GM10248 (cell line): ENCODE data around the gene P2RY13.
A peak's percentile ranks its signal among the peaks of the same experiment; 100 is the strongest.

Experiments used
- CTCF ChIA-PET: fragments of 300-600 bp; sonication (Branson Sonifier 250); formaldehyde crosslinking; extraction: SDS; loops from one replicate; lab custom pipeline; 2021; ENCODE audit warnings: antibody characterized with exemption; lab: Yijun Ruan, JAX
- POLR2A ChIA-PET: fragments of 350-650 bp; sonication (Branson Sonifier 250); formaldehyde crosslinking; extraction: SDS; loops from one replicate; lab custom pipeline; 2020; ENCODE audit warnings: antibody characterized with exemption; lab: Yijun Ruan, JAX
- DNase-seq: peaks from one replicate; pipeline ENCODE4 v3.0.0; 2012; ENCODE audit errors: extremely low spot score
- TF ChIP-seq, protein P1 (sequence below): IDR thresholded peaks from 2 replicates; pipeline ENCODE4 v1.5.1; 2012; ENCODE audit warnings: mild to moderate bottlenecking, low read depth; ENCODE audit errors: extremely low read depth, missing control alignments, control extremely low read depth

P2RY13 gene

DNA sequence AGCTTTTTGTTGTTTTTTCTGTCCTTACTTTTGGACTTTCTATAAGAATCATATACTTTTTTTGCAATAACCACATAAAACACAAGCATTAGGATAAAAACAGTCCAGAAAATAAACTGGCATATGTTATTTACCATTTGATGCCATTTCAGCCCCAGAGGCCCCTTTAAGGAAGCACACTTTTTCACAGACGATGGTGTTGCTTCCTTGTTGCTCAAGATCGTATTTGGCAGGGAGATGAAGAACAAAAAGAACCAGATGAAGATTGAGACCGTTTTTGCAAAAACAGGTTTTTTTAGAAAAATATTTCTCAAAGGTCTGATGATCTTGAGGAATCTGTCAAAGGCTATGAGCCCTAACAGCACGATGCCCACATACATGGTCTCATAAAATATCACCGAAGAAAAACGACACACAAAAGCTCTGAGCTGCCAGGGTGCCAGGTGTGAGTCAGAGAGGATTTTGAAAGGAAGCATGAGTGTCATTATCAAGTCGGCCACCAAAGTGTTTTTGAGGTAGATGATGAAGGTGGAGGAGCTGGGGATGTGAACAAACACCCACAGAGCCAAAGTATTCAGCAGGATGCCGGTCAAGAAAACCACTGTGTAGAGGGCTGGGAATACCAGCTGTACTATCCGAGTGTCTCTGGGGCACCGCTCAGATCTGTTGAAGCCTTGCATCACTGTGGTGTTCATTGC lies 902 bp downstream of the P2RY13 start:
- ChIA-PET CTCF (interaction anchor here (0.7 to 2.5 kb wide), 17 partner anchors 9 to 1074 kb away, joined by 3 to 19 read pairs (median 3); partner anchors contain the start of gene GPR87), POLR2A (no interaction called here)
- TF ChIP-seq, protein P1, sequence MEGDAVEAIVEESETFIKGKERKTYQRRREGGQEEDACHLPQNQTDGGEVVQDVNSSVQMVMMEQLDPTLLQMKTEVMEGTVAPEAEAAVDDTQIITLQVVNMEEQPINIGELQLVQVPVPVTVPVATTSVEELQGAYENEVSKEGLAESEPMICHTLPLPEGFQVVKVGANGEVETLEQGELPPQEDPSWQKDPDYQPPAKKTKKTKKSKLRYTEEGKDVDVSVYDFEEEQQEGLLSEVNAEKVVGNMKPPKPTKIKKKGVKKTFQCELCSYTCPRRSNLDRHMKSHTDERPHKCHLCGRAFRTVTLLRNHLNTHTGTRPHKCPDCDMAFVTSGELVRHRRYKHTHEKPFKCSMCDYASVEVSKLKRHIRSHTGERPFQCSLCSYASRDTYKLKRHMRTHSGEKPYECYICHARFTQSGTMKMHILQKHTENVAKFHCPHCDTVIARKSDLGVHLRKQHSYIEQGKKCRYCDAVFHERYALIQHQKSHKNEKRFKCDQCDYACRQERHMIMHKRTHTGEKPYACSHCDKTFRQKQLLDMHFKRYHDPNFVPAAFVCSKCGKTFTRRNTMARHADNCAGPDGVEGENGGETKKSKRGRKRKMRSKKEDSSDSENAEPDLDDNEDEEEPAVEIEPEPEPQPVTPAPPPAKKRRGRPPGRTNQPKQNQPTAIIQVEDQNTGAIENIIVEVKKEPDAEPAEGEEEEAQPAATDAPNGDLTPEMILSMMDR, result no peak

DNA sequence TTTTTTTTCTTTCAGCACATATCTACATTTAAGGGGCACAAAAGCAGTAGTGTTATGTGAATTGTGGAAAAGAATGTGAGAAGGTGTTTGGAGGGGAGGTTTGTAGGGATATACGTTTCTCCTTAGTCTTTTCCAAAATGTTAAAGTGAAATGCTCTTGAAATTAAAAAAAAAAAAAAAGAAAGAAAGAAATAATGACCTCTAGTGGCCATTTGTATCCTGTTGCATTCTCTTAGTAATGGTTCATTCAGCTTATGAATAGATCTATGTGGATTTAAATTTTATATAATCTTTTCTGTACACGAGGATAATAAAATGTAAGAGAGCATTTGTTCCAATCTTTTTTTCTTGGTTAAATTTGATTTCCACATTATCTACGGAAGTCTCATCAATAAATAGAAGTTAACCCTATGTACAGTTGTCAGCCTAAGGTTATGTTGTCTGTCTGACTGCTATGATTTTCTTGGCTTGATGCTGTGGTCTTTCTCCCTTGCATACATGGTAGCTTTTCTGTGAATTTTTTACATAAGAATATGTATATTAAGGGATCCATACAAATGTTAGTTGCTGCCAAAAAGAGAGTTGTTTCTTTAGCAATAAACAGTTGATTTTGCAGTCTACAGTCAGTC lies 1.7 kb downstream of the P2RY13 start:
- POLR2A ChIA-PET, result no interaction called here
- CTCF ChIA-PET, result interaction anchor here (0.6 to 2.5 kb wide), 18 partner anchors 9 to 1075 kb away, joined by 3 to 19 read pairs (median 4); partner anchors contain the start of gene GPR87
- peak; percentile 16 for DNase-seq
- TF ChIP-seq, protein P1, result peak; percentile 42

More for the DNA sequence above, 902 bp downstream of the P2RY13 start:
- no peak for DNase-seq

DNA sequence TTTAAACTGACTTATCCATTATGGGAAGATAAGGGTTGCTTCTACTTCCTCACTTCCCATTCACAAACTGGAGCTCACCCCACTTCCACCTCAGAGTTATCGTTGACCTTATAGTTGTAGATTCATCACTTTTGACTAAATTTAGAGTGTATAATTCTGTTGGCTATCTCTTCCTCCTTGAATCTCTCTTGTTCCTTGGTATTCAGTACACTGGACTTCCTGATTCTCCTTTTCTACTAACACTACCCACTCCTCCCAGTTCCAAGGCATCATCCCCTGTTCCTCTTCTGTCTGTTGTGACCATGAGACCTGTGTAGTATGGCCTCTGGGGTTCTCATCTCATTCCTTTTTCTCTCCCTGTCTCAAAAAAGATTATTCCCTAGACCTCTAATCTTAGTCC lies 6.8 kb downstream of the P2RY13 start:
- ChIA-PET CTCF (interaction anchor here (1.0 to 1.4 kb wide), 2 partner anchors 13 to 154 kb away, joined by 3 read pairs; no protein-coding TSS in a partner anchor), POLR2A (no interaction called here)
- TF ChIP-seq, protein P1, result no peak
- no peak for DNase-seq

DNA sequence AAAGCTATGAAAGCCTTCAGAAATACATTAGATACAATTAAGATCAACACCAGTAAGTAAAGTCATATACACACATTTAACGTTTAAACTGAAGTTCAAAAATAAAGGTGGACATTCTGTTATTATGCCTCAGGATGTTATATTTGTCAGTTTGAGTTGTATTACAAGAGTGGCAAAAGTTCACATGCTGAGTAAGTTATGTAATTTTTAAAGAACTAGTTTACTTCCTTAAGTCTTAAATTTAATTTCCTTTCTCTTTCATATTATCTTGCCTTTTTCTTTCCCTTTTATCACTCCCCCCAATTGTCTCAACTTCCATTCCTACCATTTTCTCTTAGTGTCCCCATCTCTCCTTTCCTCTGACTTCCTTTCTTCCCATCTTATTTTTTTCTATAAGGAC lies 7.8 kb downstream of the P2RY13 start:
- ChIA-PET POLR2A (no interaction called here), CTCF (interaction anchor here (0.7 to 1.3 kb wide), 5 partner anchors 8 to 153 kb away, joined by 3 to 6 read pairs (median 4); no protein-coding TSS in a partner anchor)
- DNase-seq, result no peak
- TF ChIP-seq, protein P1, result no peak

DNA sequence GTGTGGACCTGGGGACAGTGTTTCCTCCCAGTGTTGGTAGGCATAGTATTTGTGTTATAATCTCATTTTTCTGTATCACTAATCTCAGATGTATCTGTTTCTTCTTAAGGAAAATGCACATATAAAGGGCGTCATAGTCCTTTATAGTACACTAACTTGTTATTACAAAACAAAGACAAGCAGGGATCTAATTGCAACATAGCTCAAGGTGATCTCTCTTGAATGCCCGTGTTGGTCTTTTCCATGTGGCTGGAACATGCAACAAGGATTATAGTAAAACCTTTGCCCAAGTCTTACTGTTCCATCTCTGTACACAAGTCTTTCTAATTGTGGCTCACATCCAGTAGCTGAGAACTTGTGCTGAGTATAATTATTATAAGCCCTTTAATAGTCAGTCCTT lies 9.2 kb downstream of the P2RY13 start:
- DNase-seq, result no peak
- ChIA-PET POLR2A (no interaction called here), CTCF (no interaction called here)
- TF ChIP-seq, protein P1, result no peak

DNA sequence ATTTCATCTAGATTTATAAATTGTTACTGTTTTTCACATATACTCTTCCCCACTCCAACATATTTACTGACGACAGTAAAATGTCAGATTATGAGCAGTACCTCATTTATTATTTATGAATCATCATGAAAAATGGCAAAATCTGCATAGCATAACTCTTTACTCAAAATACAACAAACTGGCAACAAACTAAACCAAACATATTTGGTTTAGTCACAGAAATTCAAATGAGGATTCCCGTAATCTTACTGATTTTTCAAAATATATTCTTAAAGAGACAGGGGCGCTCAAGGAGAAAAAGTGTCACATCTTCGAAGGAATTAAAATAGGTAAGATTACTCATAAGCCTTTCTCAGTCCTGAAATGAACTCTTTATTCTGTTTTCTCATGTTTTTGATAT lies 9.7 kb downstream of the P2RY13 start:
- ChIA-PET POLR2A (no interaction called here), CTCF (interaction anchor here (1.1 to 1.5 kb wide), 3 partner anchors 8 to 27 kb away, joined by 3 to 6 read pairs (median 5); no protein-coding TSS in a partner anchor)
- no peak for DNase-seq
- TF ChIP-seq, protein P1, result no peak
